Mucosa of descending colon (tissue), 3 donors: ENCODE data around the gene NEDD4. TPM values are rescaled to one million over a fixed set of nuclear protein-coding genes. Genes with fewer than 3 reads are reported as not detected.
"Not testable (repeated sequence)": the region's sequence is repeated elsewhere in the genome, so short reads cannot be mapped to it uniquely, and the experiment has no call there.

Experiments
- ATAC-seq: fragments of 200-7000 bp; cut with Tn5 transposase; one replicate; pipeline ENCODE4 v1.9.1; 2020; ENCODE audit warnings: mild to moderate bottlenecking, moderate library complexity
- DNase-seq, 3 donors: peaks; one replicate each; pipeline ENCODE4 v3.0.0-alpha.2; 2020
- H3K36me3 ChIP-seq: fragments of 200-600 bp; one replicate; pipeline ENCODE4 v1.8.0; 2021; ENCODE audit warnings: low read depth, mild to moderate bottlenecking
- H3K4me1 ChIP-seq: fragments of 200-600 bp; one replicate; pipeline ENCODE4 v1.8.0; 2021; ENCODE audit warnings: low read depth, mild to moderate bottlenecking
- H3K4me3 ChIP-seq: fragments of 200-600 bp; one replicate; pipeline ENCODE4 v1.8.0; 2021; ENCODE audit warnings: mild to moderate bottlenecking
- H3K9me3 ChIP-seq: fragments of 200-600 bp; one replicate; pipeline ENCODE4 v1.8.0; 2021; ENCODE audit warnings: mild to moderate bottlenecking
- CTCF ChIP-seq: fragments of 200-600 bp; IDR thresholded peaks from one replicate; pipeline ENCODE4 v1.8.0; 2022; ENCODE audit warnings: antibody characterized with exemption, mild to moderate bottlenecking
- intact Hi-C, 2 donors: fragments of 100-400 bp; cut with DNase I in 1 of 2; cut with micrococcal nuclease in 1 of 2; formaldehyde crosslinking; loops; one replicate each; pipeline versions ENCODE4 v1.11.0 to v1.11.1; 2022; cut with DNase I, micrococcal nuclease
- total RNA-seq, 3 donors: library from RNA; stranded (reverse); fragmentation: NEBNext Ultra II Directional in 2 of 3; extraction: Animal tissue kit (Norgen Biotek cat#: 25700) in 2 of 3; gene quantifications; one replicate each; pipeline versions ENCODE4 v1.2.1 to v1.2.4, GENCODE V29; 2021 to 2023
- donor health status: DM: no; HTN: no; CAD: no; lungs with moderate emphysema.
- donor health status: DM: no; HTN: no; CAD: no.
- donor health status: DM: no; HTN: yes; CAD: no.

The NEDD4 gene
- total RNA-seq, 3 donors from 2014 or later, result 9.3 to 21.5 (median 10.2) TPM

- H3K4me3 ChIP-seq, result no peak overlapping the region
- peaks cover 1% of the 10 kb centered on the region for H3K9me3 ChIP-seq
- intact Hi-C loops, result no loop called here
- DNase-seq (peak in 2 of 3 donors; percentile 39 to 56), ATAC-seq (peak; percentile 59)
- peak; percentile 24 for TF ChIP-seq CTCF
- H3K4me1 ChIP-seq, result no peaks in the 10 kb centered on the region
- H3K36me3 ChIP-seq, result no peaks in the 10 kb centered on the region
Measured at GRCh38 chr15:55789066-55789660, 204.2 kb downstream of the NEDD4 start.

GRCh38 chr15:55786341-55786740 is 207.1 kb downstream of the NEDD4 start:
- intact Hi-C loops, result no loop called here
- no peak overlapping the region for H3K4me3 ChIP-seq
- DNase-seq (no peak), ATAC-seq (no peak)
- no peaks in the 10 kb centered on the region for H3K9me3 ChIP-seq
- H3K36me3 ChIP-seq, result no peaks in the 10 kb centered on the region
- no peaks in the 10 kb centered on the region for H3K4me1 ChIP-seq
- TF ChIP-seq CTCF, result no peak

- H3K4me3 ChIP-seq, H3K36me3 ChIP-seq, H3K4me1 ChIP-seq, intact Hi-C loops, H3K9me3 ChIP-seq, DNase-seq, ATAC-seq: not testable (repeated sequence)
Measured at GRCh38 chr15:55785593-55785992, 207.8 kb downstream of the NEDD4 start.

- DNase-seq, result no peak
- H3K4me3 ChIP-seq, result no peak overlapping the region
Measured at GRCh38 chr15:55784286-55784685, 209.1 kb downstream of the NEDD4 start.

GRCh38 chr15:55782901-55783300 is 210.5 kb downstream of the NEDD4 start:
- DNase-seq (no peak), ATAC-seq (no peak)
- intact Hi-C loops, result no loop called here
- no peak for TF ChIP-seq CTCF
- no peaks in the 10 kb centered on the region for H3K36me3 ChIP-seq
- no peak overlapping the region for H3K4me3 ChIP-seq
- no peaks in the 10 kb centered on the region for H3K4me1 ChIP-seq
- H3K9me3 ChIP-seq, result no peaks in the 10 kb centered on the region

More at GRCh38 chr15:55784286-55784685, 209.1 kb downstream of the NEDD4 start:
- Histone ChIP-seq H3K4me1 (no peaks in the 10 kb centered on the region), H3K9me3 (no peaks in the 10 kb centered on the region), H3K36me3 (no peaks in the 10 kb centered on the region)
- TF ChIP-seq CTCF, result no peak
- intact Hi-C loops, result no loop called here
- ATAC-seq, result no peak

GRCh38 chr15:55780292-55780691 is 213.1 kb downstream of the NEDD4 start:
- no peaks in the 10 kb centered on the region for H3K4me1 ChIP-seq
- no peaks in the 10 kb centered on the region for H3K9me3 ChIP-seq
- no peak overlapping the region for H3K4me3 ChIP-seq
- DNase-seq (no peak), ATAC-seq (no peak)
- intact Hi-C loops, result no loop called here
- no peaks in the 10 kb centered on the region for H3K36me3 ChIP-seq
- TF ChIP-seq CTCF, result no peak
